ENCODE measurements around the gene KLHL33.
"Not testable (repeated sequence)": the region's sequence is repeated elsewhere in the genome, so short reads cannot be mapped to it uniquely, and the experiment has no call there.

The KLHL33 gene

GRCh38 chr14:20435582-20436362, at the start of gene KLHL33:
Gene KLHL33 (minus strand): TSS chr14:20436166. CDS start chr14:20435811, 355 bp downstream.
- no peak for DNase-seq (ENCODE audit: low spot score)

DNA sequence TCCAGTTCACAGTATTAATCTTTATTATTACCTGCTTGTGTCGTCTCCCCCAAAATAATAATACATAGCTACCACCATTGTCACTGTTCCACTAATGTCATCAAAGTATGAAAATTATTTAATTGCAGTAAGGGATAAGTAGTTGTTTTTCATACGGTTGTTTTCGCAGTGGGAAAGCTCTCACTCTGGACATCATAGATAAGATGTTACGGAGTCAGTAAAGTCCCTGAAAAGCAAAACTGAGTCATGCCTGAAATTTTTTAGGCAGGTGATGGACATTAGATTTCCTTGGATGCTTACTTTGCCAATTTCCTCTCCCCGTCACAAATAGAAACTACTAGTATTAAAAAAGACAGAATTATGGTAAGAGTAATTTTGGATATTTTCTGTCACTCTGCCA, 46.4 kb upstream of the KLHL33 start:
- DNase-seq (ENCODE audit: low spot score): no peak

- DNase-seq (ENCODE audit: low spot score): no peak
Observed at GRCh38 chr14:20478894-20479293, 42.9 kb upstream of the KLHL33 start.

- DNase-seq (ENCODE audit: low spot score): no peak
Observed at GRCh38 chr14:20477211-20477876, 41.4 kb upstream of the KLHL33 start.

DNA sequence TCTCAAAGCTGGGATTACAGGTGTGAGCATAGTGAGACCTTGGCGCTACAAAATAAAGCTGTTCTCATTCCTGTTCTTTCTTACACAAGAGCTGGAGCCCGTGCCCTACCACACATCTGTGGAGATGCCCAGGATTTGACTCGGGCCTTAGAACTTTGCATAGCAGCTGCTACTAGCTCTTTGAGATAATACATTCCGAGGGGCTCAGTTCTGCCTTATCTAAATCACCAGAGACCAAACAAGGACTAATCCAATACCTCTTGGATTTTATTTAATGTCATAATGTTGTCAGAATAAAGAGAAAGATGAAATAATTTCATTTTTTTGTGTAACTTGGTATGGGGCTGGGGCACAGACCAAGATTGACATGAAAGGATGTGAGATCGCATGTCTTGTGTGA, 40.8 kb upstream of the KLHL33 start:
- no peak for DNase-seq (ENCODE audit: low spot score)

GRCh38 chr14:20472536-20473169, 36.7 kb upstream of the KLHL33 start:
- DNase-seq (ENCODE audit: low spot score): no peak

DNA sequence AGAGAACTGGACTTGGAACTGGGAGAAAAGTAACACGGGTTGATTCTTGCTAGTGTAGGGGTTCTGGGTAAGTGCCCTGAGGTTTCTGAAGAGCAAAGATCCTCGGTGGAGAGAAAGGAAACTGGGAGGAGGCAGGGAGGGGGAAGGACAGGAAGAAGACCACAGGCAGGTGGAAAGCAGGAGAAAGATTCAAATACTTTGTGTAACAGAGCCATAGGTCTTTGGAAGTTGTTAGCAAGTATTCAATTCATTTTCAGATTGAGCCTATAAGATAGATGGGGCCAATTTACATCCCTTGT, 34.6 kb upstream of the KLHL33 start:
- peak; percentile 47 for DNase-seq (ENCODE audit: low spot score)

- peak; percentile 97 for DNase-seq (ENCODE audit: low spot score)
Observed at GRCh38 chr14:20469890-20470602, 34.1 kb upstream of the KLHL33 start.

DNA sequence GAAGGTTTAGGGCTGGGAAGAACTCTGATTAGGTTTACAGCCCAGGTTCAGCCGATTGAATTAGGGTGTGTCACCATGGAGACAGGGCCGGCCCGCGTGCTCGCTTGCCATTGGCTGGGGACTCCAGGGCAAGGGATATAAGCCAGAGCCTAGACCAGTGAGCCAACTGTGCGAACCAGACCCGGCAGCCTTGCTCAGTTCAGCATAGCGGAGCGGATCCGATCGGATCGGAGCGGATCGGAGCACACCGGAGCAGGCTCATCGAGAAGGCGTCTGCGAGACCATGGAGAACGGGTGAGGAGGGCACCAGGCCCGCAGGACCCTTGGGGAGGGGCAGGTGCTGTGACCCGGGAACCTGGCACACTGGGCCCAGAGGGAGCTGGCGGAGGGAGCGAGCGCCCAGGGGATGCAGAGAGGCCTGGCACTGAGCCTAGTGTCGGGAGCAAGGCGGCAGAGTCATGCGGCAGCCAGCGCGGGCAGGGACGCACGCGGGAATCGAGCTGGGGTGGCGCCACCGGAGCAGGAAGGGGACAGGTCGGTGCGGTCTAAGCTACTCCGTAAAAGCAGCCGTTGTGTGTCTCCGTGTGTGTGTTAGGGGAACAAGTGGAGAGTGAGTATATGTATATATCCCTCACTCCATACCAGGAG, 33.4 kb upstream of the KLHL33 start, which contains the start of gene PNP:
TSS of gene PNP (plus strand) at position 165 of the 648 bp plus-strand sequence. CDS start at position 284, 119 bp downstream.
- peak; percentile 95 for DNase-seq (ENCODE audit: low spot score)

DNA sequence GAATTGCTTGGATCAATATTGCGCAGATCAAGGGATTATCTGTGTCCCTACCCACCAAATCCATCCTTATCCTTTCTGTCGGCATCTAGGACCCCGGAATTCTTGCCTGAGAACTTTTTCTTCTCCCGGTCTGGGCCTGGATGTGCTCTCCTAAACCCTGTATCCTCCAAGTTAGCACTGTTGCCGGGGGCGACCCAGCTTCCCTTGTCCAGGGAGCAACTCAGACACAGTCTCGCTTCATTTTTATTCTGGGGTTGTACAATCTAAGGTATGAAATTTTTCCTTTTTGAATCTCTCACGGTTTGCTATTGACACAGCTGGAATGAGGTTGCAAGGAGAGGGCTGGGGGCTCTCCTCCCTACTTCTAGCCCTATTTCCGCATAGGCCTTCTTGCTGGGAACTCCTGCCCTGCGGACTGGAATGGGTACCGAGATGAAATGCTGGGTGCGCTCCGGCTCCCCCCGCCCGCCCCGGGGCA, 32.8 kb upstream of the KLHL33 start:
- DNase-seq (ENCODE audit: low spot score): no peak

DNA sequence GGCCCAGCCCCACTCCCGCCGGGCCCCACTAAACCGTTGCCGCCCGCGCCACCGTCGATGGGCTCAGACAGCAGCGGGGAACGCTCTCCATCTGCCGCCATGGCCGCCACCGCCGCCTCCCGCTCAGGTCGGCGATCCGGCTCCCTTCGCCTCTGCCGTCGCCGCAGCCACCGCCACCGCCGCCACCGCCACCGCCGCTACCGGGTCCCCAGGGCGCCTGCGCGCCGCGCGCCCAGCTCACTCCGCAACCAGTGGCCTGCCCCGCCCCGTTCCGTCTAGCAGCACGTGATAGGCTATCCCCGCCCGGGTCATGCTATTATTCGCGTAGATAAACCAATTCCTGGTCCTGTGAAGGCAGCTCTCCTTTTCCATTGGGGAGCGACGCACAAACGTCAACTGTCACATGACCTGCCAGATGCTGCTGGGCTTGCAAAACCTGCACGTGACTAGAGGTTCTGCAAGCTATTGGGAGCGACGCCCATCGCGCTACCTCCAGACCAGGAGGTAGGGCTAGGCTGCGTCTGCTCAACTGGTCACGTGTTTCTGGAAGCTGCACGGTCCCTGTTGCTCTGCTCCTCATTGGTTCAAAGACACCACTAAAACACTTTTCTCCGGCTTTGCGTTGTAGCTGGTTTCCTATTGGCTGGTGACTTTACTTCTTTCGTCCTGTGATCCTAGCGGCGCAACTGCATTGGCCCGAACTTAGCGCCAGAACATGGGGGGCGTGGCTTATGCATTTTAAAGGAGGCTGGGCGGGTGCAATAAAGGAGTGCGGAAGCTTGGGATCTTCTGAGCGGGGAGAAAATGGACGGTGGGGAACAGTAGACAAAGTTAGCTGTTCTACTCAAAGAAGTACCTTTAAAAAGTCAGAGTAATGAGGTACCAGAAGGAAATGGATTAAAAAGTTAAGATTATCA, 25.5 kb upstream of the KLHL33 start, which contains the start of gene PIP4P1:
TSS of gene PIP4P1 (minus strand) at position 210 of the 917 bp plus-strand sequence. CDS start at position 101, 109 bp downstream.
- peak; percentile 100 for DNase-seq (ENCODE audit: low spot score)

- peak; percentile 54 for DNase-seq (ENCODE audit: low spot score)
Observed at GRCh38 chr14:20460458-20461224, 24.7 kb upstream of the KLHL33 start.

- DNase-seq (ENCODE audit: low spot score): no peak
Observed at GRCh38 chr14:20458031-20458789, 22.2 kb upstream of the KLHL33 start.

DNA sequence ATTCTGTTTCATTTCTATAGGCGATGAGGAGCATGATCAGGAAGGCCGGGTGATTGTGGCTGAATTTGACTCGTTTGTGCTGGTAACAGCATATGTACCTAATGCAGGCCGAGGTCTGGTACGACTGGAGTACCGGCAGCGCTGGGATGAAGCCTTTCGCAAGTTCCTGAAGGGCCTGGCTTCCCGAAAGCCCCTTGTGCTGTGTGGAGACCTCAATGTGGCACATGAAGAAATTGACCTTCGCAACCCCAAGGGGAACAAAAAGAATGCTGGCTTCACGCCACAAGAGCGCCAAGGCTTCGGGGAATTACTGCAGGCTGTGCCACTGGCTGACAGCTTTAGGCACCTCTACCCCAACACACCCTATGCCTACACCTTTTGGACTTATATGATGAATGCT, 21.0 kb upstream of the KLHL33 start:
- no peak for DNase-seq (ENCODE audit: low spot score)

GRCh38 chr14:20455355-20456300, 19.7 kb upstream of the KLHL33 start:
- peak; percentile 89 for DNase-seq (ENCODE audit: low spot score)

- DNase-seq (ENCODE audit: low spot score): peak; percentile 99
Observed at GRCh38 chr14:20454516-20455354, 18.8 kb upstream of the KLHL33 start, which contains the start of the genes APEX1 and OSGEP. Gene APEX1 (plus strand): TSS chr14:20455226. CDS start chr14:20455646, 420 bp downstream. Gene OSGEP (minus strand): TSS chr14:20454812. CDS start chr14:20454683, 129 bp downstream.

GRCh38 chr14:20452831-20453230, 16.9 kb upstream of the KLHL33 start:
- not testable (repeated sequence) for DNase-seq (ENCODE audit: low spot score)
